ENCODE results near the gene MEGF11. TPM values are rescaled to one million over a fixed set of nuclear protein-coding genes. Genes with fewer than 3 reads are reported as not detected.

Gene MEGF11
- total RNA-seq, 2 experiments from 2014 or later: not detected

- ATAC-seq (no peak), DNase-seq (no peak)
- ChIA-PET POLR2A (no interaction called here), CTCF (no interaction called here)
- Mint-ChIP-seq H3K36me3 (ENCODE audit: low read depth) (no peaks in the 10 kb centered on the region), H3K4me3 (no peak overlapping the region), H3K4me1 (ENCODE audit: low read depth) (no peaks in the 10 kb centered on the region), H3K27ac (no peak overlapping the region), H3K27me3 (ENCODE audit: low read depth) (peaks cover 18% of the 10 kb centered on the region), H3K9me3 (ENCODE audit: insufficient read depth) (no peaks in the 10 kb centered on the region)
These were observed 176.8 kb downstream of the MEGF11 start for GRCh38 chr15:66076591-66077319.

GRCh38 chr15:66075947-66076346 lies 177.6 kb downstream of the MEGF11 start:
- ATAC-seq (no peak), DNase-seq (no peak)
- no peaks in the 10 kb centered on the region for H3K9me3 Mint-ChIP-seq (ENCODE audit: insufficient read depth)
- ChIA-PET POLR2A (no interaction called here), CTCF (no interaction called here)
- no peak overlapping the region for H3K27ac Mint-ChIP-seq
- H3K4me1 Mint-ChIP-seq (ENCODE audit: low read depth): no peaks in the 10 kb centered on the region
- H3K36me3 Mint-ChIP-seq (ENCODE audit: low read depth): no peaks in the 10 kb centered on the region
- H3K4me3 Mint-ChIP-seq: no peak overlapping the region
- H3K27me3 Mint-ChIP-seq (ENCODE audit: low read depth): peaks cover 18% of the 10 kb centered on the region

GRCh38 chr15:66072616-66073361 lies 180.8 kb downstream of the MEGF11 start:
- CTCF ChIA-PET: no interaction called here
- POLR2A ChIA-PET: no interaction called here
- H3K9me3 Mint-ChIP-seq (ENCODE audit: insufficient read depth): no peaks in the 10 kb centered on the region

GRCh38 chr15:66071921-66072295 lies 181.6 kb downstream of the MEGF11 start:
- Mint-ChIP-seq H3K4me1 (ENCODE audit: low read depth) (no peaks in the 10 kb centered on the region), H3K9me3 (ENCODE audit: insufficient read depth) (no peaks in the 10 kb centered on the region), H3K4me3 (no peak overlapping the region), H3K27ac (no peak overlapping the region), H3K36me3 (ENCODE audit: low read depth) (no peaks in the 10 kb centered on the region), H3K27me3 (ENCODE audit: low read depth) (peaks cover 16% of the 10 kb centered on the region)
- POLR2A ChIA-PET: interaction anchor here (0.5 kb wide), 1 partner anchor 188 kb away, joined by 4 read pairs; no protein-coding TSS in a partner anchor
- DNase-seq (no peak), ATAC-seq (no peak)
- CTCF ChIA-PET: no interaction called here

More at GRCh38 chr15:66072616-66073361, 180.8 kb downstream of the MEGF11 start:
- Mint-ChIP-seq H3K36me3 (ENCODE audit: low read depth) (no peaks in the 10 kb centered on the region), H3K27me3 (ENCODE audit: low read depth) (peaks cover 15% of the 10 kb centered on the region), H3K27ac (no peak overlapping the region), H3K4me3 (no peak overlapping the region), H3K4me1 (ENCODE audit: low read depth) (no peaks in the 10 kb centered on the region)
- ATAC-seq: no peak
- no peak for DNase-seq

- CTCF ChIA-PET: no interaction called here
- Mint-ChIP-seq H3K36me3 (ENCODE audit: low read depth) (no peaks in the 10 kb centered on the region), H3K9me3 (ENCODE audit: insufficient read depth) (no peaks in the 10 kb centered on the region), H3K27me3 (ENCODE audit: low read depth) (peaks cover 18% of the 10 kb centered on the region), H3K4me1 (ENCODE audit: low read depth) (no peaks in the 10 kb centered on the region), H3K27ac (no peak overlapping the region), H3K4me3 (no peak overlapping the region)
- DNase-seq (no peak), ATAC-seq (no peak)
- POLR2A ChIA-PET: interaction anchor here (0.5 kb wide), 1 partner anchor 187 kb away, joined by 4 read pairs; no protein-coding TSS in a partner anchor
These were observed 182.2 kb downstream of the MEGF11 start for GRCh38 chr15:66071160-66071920.

- ChIA-PET POLR2A (no interaction called here), CTCF (no interaction called here)
- Mint-ChIP-seq H3K27ac (no peak overlapping the region), H3K27me3 (ENCODE audit: low read depth) (peaks cover 14% of the 10 kb centered on the region), H3K9me3 (ENCODE audit: insufficient read depth) (no peaks in the 10 kb centered on the region), H3K36me3 (ENCODE audit: low read depth) (no peaks in the 10 kb centered on the region), H3K4me1 (ENCODE audit: low read depth) (no peaks in the 10 kb centered on the region), H3K4me3 (no peak overlapping the region)
- no peak for DNase-seq
- ATAC-seq: no peak
These were observed 183.2 kb downstream of the MEGF11 start for GRCh38 chr15:66070220-66070934.

- Mint-ChIP-seq H3K27me3 (ENCODE audit: low read depth) (peaks cover 14% of the 10 kb centered on the region), H3K9me3 (ENCODE audit: insufficient read depth) (no peaks in the 10 kb centered on the region), H3K27ac (no peak overlapping the region), H3K36me3 (ENCODE audit: low read depth) (no peaks in the 10 kb centered on the region), H3K4me1 (ENCODE audit: low read depth) (no peaks in the 10 kb centered on the region), H3K4me3 (no peak overlapping the region)
- DNase-seq (no peak), ATAC-seq (no peak)
- POLR2A ChIA-PET: no interaction called here
- CTCF ChIA-PET: no interaction called here
These were observed 183.8 kb downstream of the MEGF11 start for GRCh38 chr15:66069751-66070150.

- peaks cover 11% of the 10 kb centered on the region for H3K27me3 Mint-ChIP-seq (ENCODE audit: low read depth)
- H3K27ac Mint-ChIP-seq: no peak overlapping the region
- CTCF ChIA-PET: no interaction called here
- no peak for DNase-seq
- H3K4me1 Mint-ChIP-seq (ENCODE audit: low read depth): no peaks in the 10 kb centered on the region
- no peaks in the 10 kb centered on the region for H3K9me3 Mint-ChIP-seq (ENCODE audit: insufficient read depth)
- H3K36me3 Mint-ChIP-seq (ENCODE audit: low read depth): no peaks in the 10 kb centered on the region
- H3K4me3 Mint-ChIP-seq: no peak overlapping the region
- ATAC-seq: no peak
- POLR2A ChIA-PET: no interaction called here
These were observed 184.7 kb downstream of the MEGF11 start for GRCh38 chr15:66068801-66069200.

- H3K4me3 Mint-ChIP-seq: no peak overlapping the region
- ChIA-PET CTCF (no interaction called here), POLR2A (no interaction called here)
- ATAC-seq (no peak), DNase-seq (no peak)
- H3K4me1 Mint-ChIP-seq (ENCODE audit: low read depth): no peaks in the 10 kb centered on the region
- H3K27ac Mint-ChIP-seq: no peak overlapping the region
- H3K9me3 Mint-ChIP-seq (ENCODE audit: insufficient read depth): no peaks in the 10 kb centered on the region
- no peaks in the 10 kb centered on the region for H3K36me3 Mint-ChIP-seq (ENCODE audit: low read depth)
- peaks cover 11% of the 10 kb centered on the region for H3K27me3 Mint-ChIP-seq (ENCODE audit: low read depth)
These were observed 185.9 kb downstream of the MEGF11 start for GRCh38 chr15:66067687-66068086.

- H3K4me3 Mint-ChIP-seq: no peak overlapping the region
- no peaks in the 10 kb centered on the region for H3K4me1 Mint-ChIP-seq (ENCODE audit: low read depth)
- POLR2A ChIA-PET: no interaction called here
- no peaks in the 10 kb centered on the region for H3K36me3 Mint-ChIP-seq (ENCODE audit: low read depth)
- peaks cover 10% of the 10 kb centered on the region for H3K27me3 Mint-ChIP-seq (ENCODE audit: low read depth)
- no peak overlapping the region for H3K27ac Mint-ChIP-seq
- no peak for ATAC-seq
- H3K9me3 Mint-ChIP-seq (ENCODE audit: insufficient read depth): no peaks in the 10 kb centered on the region
- CTCF ChIA-PET: no interaction called here
- no peak for DNase-seq
These were observed 187.1 kb downstream of the MEGF11 start for GRCh38 chr15:66066481-66066880.

- ChIA-PET POLR2A (no interaction called here), CTCF (no interaction called here)
- H3K27ac Mint-ChIP-seq: no peak overlapping the region
- H3K9me3 Mint-ChIP-seq (ENCODE audit: insufficient read depth): no peaks in the 10 kb centered on the region
- no peak overlapping the region for H3K4me3 Mint-ChIP-seq
- DNase-seq: no peak
- H3K36me3 Mint-ChIP-seq (ENCODE audit: low read depth): no peaks in the 10 kb centered on the region
- peaks cover 10% of the 10 kb centered on the region for H3K27me3 Mint-ChIP-seq (ENCODE audit: low read depth)
- H3K4me1 Mint-ChIP-seq (ENCODE audit: low read depth): no peaks in the 10 kb centered on the region
- no peak for ATAC-seq
These were observed 187.5 kb downstream of the MEGF11 start for GRCh38 chr15:66066005-66066404.

GRCh38 chr15:66065325-66065724 lies 188.2 kb downstream of the MEGF11 start:
- ATAC-seq (no peak), DNase-seq (no peak)
- H3K27me3 Mint-ChIP-seq (ENCODE audit: low read depth): peaks cover 13% of the 10 kb centered on the region
- no peak overlapping the region for H3K4me3 Mint-ChIP-seq
- H3K9me3 Mint-ChIP-seq (ENCODE audit: insufficient read depth): no peaks in the 10 kb centered on the region
- no peak overlapping the region for H3K27ac Mint-ChIP-seq
- CTCF ChIA-PET: no interaction called here
- POLR2A ChIA-PET: no interaction called here
- H3K36me3 Mint-ChIP-seq (ENCODE audit: low read depth): no peaks in the 10 kb centered on the region
- no peaks in the 10 kb centered on the region for H3K4me1 Mint-ChIP-seq (ENCODE audit: low read depth)

All from activated CD8-positive, alpha-beta T cell treated with anti-CD3 and anti-CD28 coated beads, Interleukin-2, amount 10 ng/mL, durations not matched to agents 7 days and 5 days (primary cell).